ENCODE measurements around the gene HIP1. TPM values are rescaled to one million over a fixed set of nuclear protein-coding genes. Genes with fewer than 3 reads are reported as not detected.

Gene HIP1
- total and polyA plus RNA-seq, 9 of the 15 experiments (the other 6 are each of a cell fraction or from before 2014, with no cell fraction given) = 2.4 to 13.7 (median 9.5) TPM

DNA sequence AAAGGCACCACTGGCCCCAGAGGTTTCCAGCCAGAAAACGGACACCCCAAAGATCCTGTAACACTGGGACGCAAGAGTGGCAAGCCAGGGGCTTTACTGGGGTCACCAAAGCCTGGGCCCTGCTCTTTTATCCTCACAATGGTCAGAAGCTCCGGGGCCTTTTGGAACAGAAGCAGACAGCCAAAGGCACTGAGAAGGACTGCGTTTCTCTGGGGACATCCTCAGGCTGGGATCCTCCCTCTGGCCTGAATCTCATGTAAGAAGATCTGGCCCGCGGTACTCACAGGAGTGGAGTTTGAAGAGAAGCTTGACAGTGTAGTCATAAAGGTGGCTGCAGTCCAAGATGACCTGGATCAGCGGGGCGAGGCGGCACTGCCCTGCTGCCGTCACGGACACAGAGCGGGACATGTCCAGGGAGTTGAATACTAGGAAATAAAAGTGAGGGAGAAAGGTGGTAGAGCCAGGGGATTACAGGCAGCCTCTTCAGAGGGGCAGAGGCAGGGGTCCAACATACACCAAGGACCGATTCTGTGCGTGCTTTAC is 165.2 kb downstream of the HIP1 start:
- Histone ChIP-seq H3K9me1 (ENCODE audit: control insufficient read depth, insufficient read depth, low read length) (no peaks in the 10 kb centered on the region), H3K27me3 (ENCODE audit: control insufficient read depth in 2 of 2, insufficient read depth in 2 of 2, low read length in 2 of 2) (no peaks in the 10 kb centered on the region; a peak in 1 of 5 replicates), H3K9me3 (replicated peaks; ENCODE audit: control insufficient read depth, insufficient read depth, low read depth, low read length) (no peaks in the 10 kb centered on the region), H3K27ac (ENCODE audit: extremely low read depth, low read depth, low read length) (no peak overlapping the region), H4K20me1 (replicated peaks; ENCODE audit: control insufficient read depth, insufficient read depth, low read length) (no peaks in the 10 kb centered on the region), H3K36me3 (ENCODE audit: control insufficient read depth, insufficient read depth, low read length) (no peaks in the 10 kb centered on the region), H3K9ac (ENCODE audit: insufficient read depth in 1 of 2, low read depth in 2 of 2, low read length in 2 of 2) (no peak overlapping the region; a peak in 1 of 4 replicates), H2AFZ (ENCODE audit: low read depth, low read length) (no peak overlapping the region), H3K79me2 (ENCODE audit: control insufficient read depth, insufficient read depth, low read length) (no peaks in the 10 kb centered on the region), H3K4me2 (ENCODE audit: insufficient read depth, low read length) (no peak overlapping the region), H3K4me3 (no peak overlapping the region), H3K4me1 (replicated peaks in 1 of 2; ENCODE audit: control insufficient read depth in 2 of 2, insufficient read depth in 2 of 2, low read length in 2 of 2) (peaks cover 0 to 12% of the 10 kb centered on the region in 2 experiments; a peak in 1 of 5 replicates)
- TF ChIP-seq, protein P1, sequence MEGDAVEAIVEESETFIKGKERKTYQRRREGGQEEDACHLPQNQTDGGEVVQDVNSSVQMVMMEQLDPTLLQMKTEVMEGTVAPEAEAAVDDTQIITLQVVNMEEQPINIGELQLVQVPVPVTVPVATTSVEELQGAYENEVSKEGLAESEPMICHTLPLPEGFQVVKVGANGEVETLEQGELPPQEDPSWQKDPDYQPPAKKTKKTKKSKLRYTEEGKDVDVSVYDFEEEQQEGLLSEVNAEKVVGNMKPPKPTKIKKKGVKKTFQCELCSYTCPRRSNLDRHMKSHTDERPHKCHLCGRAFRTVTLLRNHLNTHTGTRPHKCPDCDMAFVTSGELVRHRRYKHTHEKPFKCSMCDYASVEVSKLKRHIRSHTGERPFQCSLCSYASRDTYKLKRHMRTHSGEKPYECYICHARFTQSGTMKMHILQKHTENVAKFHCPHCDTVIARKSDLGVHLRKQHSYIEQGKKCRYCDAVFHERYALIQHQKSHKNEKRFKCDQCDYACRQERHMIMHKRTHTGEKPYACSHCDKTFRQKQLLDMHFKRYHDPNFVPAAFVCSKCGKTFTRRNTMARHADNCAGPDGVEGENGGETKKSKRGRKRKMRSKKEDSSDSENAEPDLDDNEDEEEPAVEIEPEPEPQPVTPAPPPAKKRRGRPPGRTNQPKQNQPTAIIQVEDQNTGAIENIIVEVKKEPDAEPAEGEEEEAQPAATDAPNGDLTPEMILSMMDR (IDR thresholded peaks at IDR 0.05 in 2 of 3, conservative IDR thresholded peaks at IDR 0.05 in 1 of 3; ENCODE audit: insufficient read depth in 2 of 3, low read depth in 1 of 3, low read length in 3 of 3) = no peak
- TF ChIP-seq ZNF239 (CRISPR knock-in tag; IDR thresholded peaks at IDR 0.05) = peak; percentile 90
- peak; percentile 4 for TF ChIP-seq RBM25 (IDR thresholded peaks at IDR 0.05; ENCODE audit: low read depth, low read length, severe bottlenecking)
- no peak for TF ChIP-seq WHSC1 (IDR thresholded peaks at IDR 0.05; ENCODE audit: low read length)
- in situ Hi-C loops (cut with MboI) = no loop called here
- no peak for ATAC-seq
- ChIA-PET POLR2A (interaction anchor here (0.7 to 1.7 kb wide), 2 partner anchors 11 to 43 kb away, joined by 3 to 6 read pairs; no protein-coding TSS in a partner anchor), CTCF (ENCODE audit: low intra/inter-chr PET ratio) (interaction anchor here (0.6 kb wide), 1 partner anchor 332 kb away, joined by 3 read pairs; no protein-coding TSS in a partner anchor)
- WGBS (ENCODE audit: insufficient coverage, low coverage, missing lambda C conversion rate) = 66% methylated on average over 14 of the region's 14 CpGs
- intact Hi-C loops (cut with micrococcal nuclease) = no loop called here
- no peak for FAIRE-seq
- BruUV-seq (replicated peaks) = no TSS peak
- DNase-seq (ENCODE audit: extremely low read depth in 1 of 4, low spot score in 3 of 4) = no peak
